Thyroid gland (tissue), 4 donors: ENCODE measurements around the gene PABPC1L2A. TPM values are rescaled to one million over a fixed set of nuclear protein-coding genes. Genes with fewer than 3 reads are reported as not detected.
"Not testable (repeated sequence)": the region's sequence is repeated elsewhere in the genome, so short reads cannot be mapped to it uniquely, and the experiment has no call there.

Experiments
- DNase-seq, 2 donors: peaks; one replicate each; pipeline ENCODE4 v3.0.0-alpha.2; 2019
- H3K27ac ChIP-seq, 3 donors: fragments of 200-600 bp; sonication (generic); 1 replicate in 2 of 3; 2 replicates in 1 of 3; pipeline ENCODE4 v1.5.1; 2016 to 2019; ENCODE audit warnings: mild to moderate bottlenecking in 1 of 3, moderate library complexity in 1 of 3
- H3K27me3 ChIP-seq: fragments of 200-600 bp; sonication (generic); one replicate; pipeline ENCODE4 v1.5.1; 2019
- H3K36me3 ChIP-seq, 2 donors: fragments of 200-600 bp; sonication (generic); one replicate each; pipeline ENCODE4 v1.5.1; 2016 to 2019
- H3K4me1 ChIP-seq, 2 donors: fragments of 200-600 bp; sonication (generic); one replicate each; pipeline ENCODE4 v1.5.1; 2017 to 2019
- H3K4me3 ChIP-seq, 3 donors: fragments of 200-600 bp; sonication (generic); replicated peaks in 1 of 3; 1 replicate in 2 of 3; 2 replicates in 1 of 3; pipeline ENCODE4 v1.5.1; 2016; ENCODE audit warnings: mild to moderate bottlenecking in 1 of 3
- H3K9me3 ChIP-seq: fragments of 200-600 bp; sonication (generic); one replicate; pipeline ENCODE4 v1.5.1; 2017
- POLR2A ChIP-seq, 2 donors: fragments of 450-650 bp; IDR thresholded peaks; one replicate each; pipeline ENCODE4 v1.6.1; 2017; ENCODE audit warnings: antibody characterized with exemption in 2 of 2, mild to moderate bottlenecking in 2 of 2, moderate library complexity in 1 of 2
- WGBS, 2 donors: methylation state at CpG; one replicate each; pipeline ENCODE4 v1.1.5; 2017; 5-methylcytosine and 5-hydroxymethylcytosine counted together
- intact Hi-C: fragments of 100-400 bp; cut with DNase I; formaldehyde crosslinking; loops from one replicate; pipeline ENCODE4 v1.15.1; 2023
- total RNA-seq, 4 donors: library from RNA; depleted of rRNA; stranded (reverse); fragments of >200 nt; gene quantifications; one replicate each; pipeline ENCODE4 v1.2.3, GENCODE V29; 2016
- TF ChIP-seq, protein P1 (sequence below), 6 experiments: fragments of 200-600 bp in 3 of 6; fragments of 450-650 bp in 3 of 6; sonication (generic) in 3 of 6; IDR thresholded peaks; one replicate each; pipeline ENCODE4 v1.5.1; 2016 to 2019; ENCODE audit warnings: antibody characterized with exemption in 6 of 6, mild to moderate bottlenecking in 2 of 6, inconsistent platforms in 1 of 6, moderate library complexity in 1 of 6

PABPC1L2A gene
- total RNA-seq: not detected

DNA sequence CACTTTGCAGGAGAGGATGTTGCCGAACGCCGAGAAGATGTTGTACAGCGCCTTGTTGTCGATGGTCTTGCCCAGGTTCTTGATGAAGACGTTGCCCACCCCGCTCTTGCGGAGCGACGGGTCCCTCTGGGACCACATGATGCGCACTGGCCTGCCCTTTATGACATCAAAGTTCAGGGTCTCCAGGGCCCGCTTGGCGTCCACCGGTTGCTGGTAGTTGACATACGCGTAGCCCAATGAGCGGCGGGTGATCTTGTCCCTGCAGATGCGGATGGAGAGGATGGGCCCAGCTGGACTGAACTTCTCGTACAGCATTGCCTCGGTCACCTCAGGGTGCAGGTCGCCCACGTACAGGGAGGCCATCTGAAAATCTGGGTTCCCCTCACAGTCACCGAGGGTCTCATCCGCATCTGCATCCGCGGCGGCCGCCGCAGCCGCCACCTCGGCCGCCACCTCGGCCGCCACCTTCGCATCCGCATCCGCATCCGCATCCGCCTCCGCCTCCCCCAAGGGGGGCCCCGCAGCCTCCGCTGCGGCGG is at the start of gene PABPC1L2A:
Gene PABPC1L2A (minus strand): TSS at position 489 of the 539 bp plus-strand sequence. CDS start 126 bp downstream, at position 363.
- WGBS, 2 donors: no CpG with 5 or more reads among the region's 45 CpGs
- H3K9me3 ChIP-seq, H3K27me3 ChIP-seq, H3K36me3 ChIP-seq, H3K27ac ChIP-seq, H3K4me3 ChIP-seq, H3K4me1 ChIP-seq, intact Hi-C loops, DNase-seq: not testable (repeated sequence)

DNA sequence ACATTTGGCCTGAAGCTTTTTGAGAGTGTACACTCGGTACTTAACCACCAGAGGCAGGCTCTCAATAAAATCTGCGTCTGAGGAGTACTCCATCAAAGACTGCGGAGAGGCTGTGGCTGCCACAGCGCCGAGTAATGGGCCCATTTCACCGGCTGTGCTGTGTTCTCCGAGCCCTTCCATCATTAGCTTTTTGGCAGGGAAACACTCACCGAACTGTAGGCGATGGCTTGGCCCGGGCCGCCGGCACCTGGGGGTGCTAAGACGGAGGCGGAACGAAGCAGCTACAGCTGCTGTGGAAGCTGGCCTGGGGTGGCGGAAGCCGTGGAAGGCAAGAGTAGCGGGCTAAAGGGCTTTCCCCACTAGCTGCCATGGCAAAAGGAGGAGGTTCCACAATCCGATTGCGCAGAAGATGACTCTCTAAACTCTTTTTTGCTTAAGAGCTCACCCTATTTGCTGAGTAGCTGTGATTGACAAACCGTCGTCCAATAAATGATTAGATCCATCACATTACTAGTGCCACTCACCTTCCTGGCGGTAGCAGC is 48.5 kb upstream of the PABPC1L2A start:
- no peaks in the 10 kb centered on the region for H3K9me3 ChIP-seq
- no peak overlapping the region for H3K27ac ChIP-seq
- 9 to 52% methylated on average over 6 to 8 of the region's 23 CpGs for WGBS, 2 donors
- H3K27me3 ChIP-seq: no peaks in the 10 kb centered on the region
- TF ChIP-seq POLR2A (IDR thresholded peaks at IDR 0.05): no peak
- TF ChIP-seq, protein P1, sequence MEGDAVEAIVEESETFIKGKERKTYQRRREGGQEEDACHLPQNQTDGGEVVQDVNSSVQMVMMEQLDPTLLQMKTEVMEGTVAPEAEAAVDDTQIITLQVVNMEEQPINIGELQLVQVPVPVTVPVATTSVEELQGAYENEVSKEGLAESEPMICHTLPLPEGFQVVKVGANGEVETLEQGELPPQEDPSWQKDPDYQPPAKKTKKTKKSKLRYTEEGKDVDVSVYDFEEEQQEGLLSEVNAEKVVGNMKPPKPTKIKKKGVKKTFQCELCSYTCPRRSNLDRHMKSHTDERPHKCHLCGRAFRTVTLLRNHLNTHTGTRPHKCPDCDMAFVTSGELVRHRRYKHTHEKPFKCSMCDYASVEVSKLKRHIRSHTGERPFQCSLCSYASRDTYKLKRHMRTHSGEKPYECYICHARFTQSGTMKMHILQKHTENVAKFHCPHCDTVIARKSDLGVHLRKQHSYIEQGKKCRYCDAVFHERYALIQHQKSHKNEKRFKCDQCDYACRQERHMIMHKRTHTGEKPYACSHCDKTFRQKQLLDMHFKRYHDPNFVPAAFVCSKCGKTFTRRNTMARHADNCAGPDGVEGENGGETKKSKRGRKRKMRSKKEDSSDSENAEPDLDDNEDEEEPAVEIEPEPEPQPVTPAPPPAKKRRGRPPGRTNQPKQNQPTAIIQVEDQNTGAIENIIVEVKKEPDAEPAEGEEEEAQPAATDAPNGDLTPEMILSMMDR (IDR thresholded peaks at IDR 0.05): peak in 2 of 6 experiments; percentile 23 to 28
- DNase-seq: peak; percentile 35 to 41
- no peak overlapping the region for H3K4me3 ChIP-seq
- H3K4me1 ChIP-seq: no peaks in the 10 kb centered on the region
- H3K36me3 ChIP-seq: no peaks in the 10 kb centered on the region
- intact Hi-C loops: no loop called here

- DNase-seq: no peak
- 91 to 95% methylated on average over 6 of the region's 6 CpGs for WGBS, 2 donors
- no peaks in the 10 kb centered on the region for H3K36me3 ChIP-seq
- intact Hi-C loops: no loop called here
- H3K27ac ChIP-seq: no peak overlapping the region
- no peak overlapping the region for H3K4me3 ChIP-seq
- H3K27me3 ChIP-seq: no peaks in the 10 kb centered on the region
- H3K9me3 ChIP-seq: no peaks in the 10 kb centered on the region
- no peak for TF ChIP-seq POLR2A (IDR thresholded peaks at IDR 0.05)
- TF ChIP-seq, protein P1 (IDR thresholded peaks at IDR 0.05): no peak
- no peaks in the 10 kb centered on the region for H3K4me1 ChIP-seq
These were observed 46.9 kb upstream of the PABPC1L2A start for GRCh38 chrX:73126240-73126639.

DNA sequence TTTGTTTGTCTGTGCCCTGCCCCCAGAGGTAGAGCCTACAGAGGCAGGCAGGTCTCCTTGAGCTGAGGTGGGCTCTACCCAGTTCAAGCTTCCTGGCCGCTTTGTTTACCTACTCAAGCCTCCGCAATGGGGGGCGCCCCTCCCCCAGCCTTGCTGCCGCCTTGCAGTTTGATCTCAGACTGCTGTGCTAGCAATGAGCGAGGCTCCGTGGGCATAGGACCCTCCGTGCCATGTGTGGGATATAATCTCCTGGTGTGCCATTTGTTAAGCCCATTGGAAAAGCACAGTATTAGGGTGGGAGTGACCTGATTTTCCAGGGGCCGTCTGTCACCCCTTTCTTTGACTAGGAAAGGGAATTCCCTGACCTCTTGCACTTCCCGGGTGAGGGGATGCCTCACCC is 20.2 kb upstream of the PABPC1L2A start:
- H3K27ac ChIP-seq, H3K4me3 ChIP-seq, H3K9me3 ChIP-seq, H3K4me1 ChIP-seq, H3K27me3 ChIP-seq, H3K36me3 ChIP-seq, DNase-seq, intact Hi-C loops: not testable (repeated sequence)
- WGBS, 2 donors: 93 to 100% methylated on average over 2 to 5 of the region's 9 CpGs

DNA sequence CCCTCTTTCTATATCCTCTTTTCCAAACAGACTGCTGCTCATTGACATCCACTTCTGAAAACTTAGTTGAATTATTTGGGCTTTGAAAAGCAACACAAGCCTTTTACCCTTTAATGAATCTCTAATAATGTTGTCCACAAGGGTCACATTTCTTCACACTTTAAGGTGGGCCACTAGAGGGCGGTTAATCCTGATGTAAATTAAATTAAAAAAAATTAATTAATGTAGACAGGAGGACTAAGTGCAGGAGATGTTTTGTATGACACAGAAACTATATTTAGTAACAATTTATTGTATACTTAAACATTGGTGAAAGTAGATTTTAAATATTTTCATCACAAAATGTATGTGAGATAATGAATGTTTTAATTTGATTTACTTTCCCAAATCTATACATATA is 7.5 kb upstream of the PABPC1L2A start:
- intact Hi-C loops, H3K4me3 ChIP-seq: not testable (repeated sequence)

DNA sequence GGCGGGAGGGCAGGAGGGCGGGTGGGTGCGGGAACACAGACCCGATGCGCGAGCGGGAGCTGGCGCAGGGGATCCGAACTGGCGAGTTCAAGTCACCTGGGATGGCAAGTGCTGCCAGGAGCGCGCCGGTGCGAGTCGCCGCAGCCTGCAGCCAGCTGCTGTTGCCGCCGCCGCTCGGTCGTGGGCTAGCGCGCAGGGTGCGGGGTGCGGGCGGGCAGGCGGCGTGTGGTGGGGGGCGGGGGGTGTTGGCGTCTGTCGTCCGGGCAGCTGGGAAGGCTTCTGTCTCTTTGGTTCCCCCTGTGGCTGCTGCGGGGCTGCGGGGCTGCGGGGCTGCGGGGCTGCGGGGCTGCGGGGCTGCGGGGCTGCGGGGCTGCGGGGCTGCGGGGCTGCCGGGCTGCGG is 572 bp upstream of the PABPC1L2A start:
- DNase-seq, H3K27ac ChIP-seq, H3K4me3 ChIP-seq, H3K9me3 ChIP-seq, intact Hi-C loops, H3K27me3 ChIP-seq, H3K36me3 ChIP-seq, H3K4me1 ChIP-seq: not testable (repeated sequence)
- no CpG with 5 or more reads among the region's 44 CpGs for WGBS, 2 donors

More for the DNA sequence above, 7.5 kb upstream of the PABPC1L2A start:
- DNase-seq, H3K27ac ChIP-seq, H3K4me1 ChIP-seq, H3K27me3 ChIP-seq, H3K9me3 ChIP-seq, H3K36me3 ChIP-seq: not testable (repeated sequence)
- WGBS, 2 donors: 0 to 22% methylated on average over 1 of the region's 1 CpG

- intact Hi-C loops, H3K4me3 ChIP-seq, DNase-seq, H3K27me3 ChIP-seq, H3K27ac ChIP-seq, H3K4me1 ChIP-seq, H3K36me3 ChIP-seq, H3K9me3 ChIP-seq: not testable (repeated sequence)
- no CpG with 5 or more reads among the region's 19 CpGs for WGBS, 2 donors
These were observed 715 bp downstream of the PABPC1L2A start for GRCh38 chrX:73078597-73078996.

GRCh38 chrX:73076838-73077237 is 2.5 kb downstream of the PABPC1L2A start:
- intact Hi-C loops: no loop called here
- Histone ChIP-seq H3K9me3 (no peaks in the 10 kb centered on the region), H3K27me3 (no peaks in the 10 kb centered on the region), H3K4me1 (no peaks in the 10 kb centered on the region), H3K27ac (no peak overlapping the region), H3K4me3 (no peak overlapping the region), H3K36me3 (no peaks in the 10 kb centered on the region)
- WGBS, 2 donors: 37 to 40% methylated on average over 2 of the region's 2 CpGs
- no peak for TF ChIP-seq POLR2A (IDR thresholded peaks at IDR 0.05)
- TF ChIP-seq, protein P1 (IDR thresholded peaks at IDR 0.05): no peak
- no peak for DNase-seq
